GM06990 (cell line): ENCODE data around the gene CTXND2.
"Not testable (repeated sequence)": the region's sequence is repeated elsewhere in the genome, so short reads cannot be mapped to it uniquely, and the experiment has no call there.

Source experiments
- DNase-seq: peaks from one replicate; pipeline ENCODE4 v3.0.0-alpha.2; 2011; ENCODE audit not compliant: insufficient read length; ENCODE audit errors: extremely low read depth
- H3K27me3 ChIP-seq: replicated peaks from 2 replicates; pipeline ENCODE4 v1.6.0; 2011; ENCODE audit warnings: low read length; ENCODE audit not compliant: control insufficient read depth, insufficient read depth
- H3K36me3 ChIP-seq: 2 replicates; pipeline ENCODE4 v1.5.1; 2011; ENCODE audit warnings: low read length; ENCODE audit not compliant: control insufficient read depth, insufficient read depth
- H3K4me3 ChIP-seq: replicated peaks from 2 replicates; pipeline ENCODE4 v1.5.1; 2011; ENCODE audit warnings: low read depth, mild to moderate bottlenecking, control low read depth, low read length
- CTCF ChIP-seq: IDR thresholded peaks from 2 replicates; pipeline ENCODE4 v1.5.1; 2011; ENCODE audit warnings: low read length, control low read depth, mild to moderate bottlenecking, inconsistent platforms; ENCODE audit not compliant: insufficient read depth, poor library complexity, severe bottlenecking

The CTXND2 gene

GRCh38 chr1:150846473-150847146, 40.3 kb upstream of the CTXND2 start:
- Histone ChIP-seq H3K4me3 (no peak overlapping the region), H3K27me3 (no peaks in the 10 kb centered on the region), H3K36me3 (no peaks in the 10 kb centered on the region)
- TF ChIP-seq CTCF: no peak
- DNase-seq: no peak

GRCh38 chr1:150850801-150851362, 36.1 kb upstream of the CTXND2 start:
- not testable (repeated sequence) for H3K4me3 ChIP-seq, DNase-seq, H3K36me3 ChIP-seq, H3K27me3 ChIP-seq

- not testable (repeated sequence) for H3K27me3 ChIP-seq, DNase-seq, H3K36me3 ChIP-seq, H3K4me3 ChIP-seq
Measured at GRCh38 chr1:150852734-150853133, 34.2 kb upstream of the CTXND2 start.

GRCh38 chr1:150863724-150864123, 23.2 kb upstream of the CTXND2 start:
- H3K4me3 ChIP-seq: no peak overlapping the region
- no peak for TF ChIP-seq CTCF
- H3K36me3 ChIP-seq: no peaks in the 10 kb centered on the region
- H3K27me3 ChIP-seq: no peaks in the 10 kb centered on the region
- DNase-seq: no peak

- not testable (repeated sequence) for H3K4me3 ChIP-seq, DNase-seq, H3K36me3 ChIP-seq, H3K27me3 ChIP-seq
Measured at GRCh38 chr1:150864200-150864599, 22.7 kb upstream of the CTXND2 start.

GRCh38 chr1:150869683-150870082, 17.3 kb upstream of the CTXND2 start:
- no peaks in the 10 kb centered on the region for H3K27me3 ChIP-seq
- no peak overlapping the region for H3K4me3 ChIP-seq
- DNase-seq: no peak
- no peak for TF ChIP-seq CTCF
- H3K36me3 ChIP-seq: peaks cover 1% of the 10 kb centered on the region; the same call in 1 of the 2 replicates

- no peak for DNase-seq
- H3K4me3 ChIP-seq: no peak overlapping the region
- H3K36me3 ChIP-seq: peaks cover 1% of the 10 kb centered on the region; the same call in 1 of the 2 replicates
- no peak for TF ChIP-seq CTCF
- H3K27me3 ChIP-seq: no peaks in the 10 kb centered on the region
Measured at GRCh38 chr1:150872572-150872971, 14.4 kb upstream of the CTXND2 start.
